HG02798 (cell line): ENCODE results near the gene STIM1.

Experiments used
- ATAC-seq: cut with Tn5 transposase; IDR thresholded peaks from one replicate; pipeline ENCODE4 v1.9.1; 2021; ENCODE audit warnings: mild to moderate bottlenecking; ENCODE audit not compliant: unreplicated experiment, poor library complexity

STIM1 gene

DNA sequence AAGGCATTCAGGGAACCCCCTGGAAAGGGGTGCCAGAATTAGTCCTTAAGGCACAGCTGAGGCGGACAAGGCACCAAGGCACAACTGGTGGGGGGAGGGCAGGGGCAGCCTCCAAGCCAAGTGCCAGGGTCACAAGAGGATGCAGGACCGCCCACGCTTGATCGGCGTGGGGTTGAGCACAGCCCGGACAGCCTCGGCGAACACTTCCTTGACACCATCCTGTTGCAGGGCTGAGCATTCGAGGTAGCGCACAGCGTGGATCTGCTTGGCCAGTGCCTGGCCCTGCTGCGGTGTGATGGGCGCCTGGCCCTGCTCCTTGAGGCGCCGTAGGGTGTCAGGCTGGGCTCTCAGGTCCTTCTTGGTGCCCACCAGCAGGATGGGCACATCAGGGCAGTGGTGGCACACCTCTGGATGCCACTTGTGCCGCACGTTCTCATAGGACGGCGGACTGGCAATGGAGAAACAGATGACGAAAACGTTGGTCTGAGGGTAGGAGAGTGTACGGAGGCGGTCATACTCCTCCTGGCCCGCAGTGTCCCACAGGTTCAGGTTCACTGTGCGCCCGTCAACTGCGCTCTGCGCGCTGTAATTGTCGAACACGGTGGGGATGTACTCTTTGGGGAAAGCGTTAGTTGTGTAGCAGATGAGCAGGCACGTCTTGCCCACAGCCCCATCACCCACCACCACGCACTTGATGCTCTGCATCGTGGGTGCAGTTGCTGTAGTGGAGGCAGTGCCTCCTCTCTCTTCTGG is 27.9 kb upstream of the STIM1 start:
- no peak for ATAC-seq

DNA sequence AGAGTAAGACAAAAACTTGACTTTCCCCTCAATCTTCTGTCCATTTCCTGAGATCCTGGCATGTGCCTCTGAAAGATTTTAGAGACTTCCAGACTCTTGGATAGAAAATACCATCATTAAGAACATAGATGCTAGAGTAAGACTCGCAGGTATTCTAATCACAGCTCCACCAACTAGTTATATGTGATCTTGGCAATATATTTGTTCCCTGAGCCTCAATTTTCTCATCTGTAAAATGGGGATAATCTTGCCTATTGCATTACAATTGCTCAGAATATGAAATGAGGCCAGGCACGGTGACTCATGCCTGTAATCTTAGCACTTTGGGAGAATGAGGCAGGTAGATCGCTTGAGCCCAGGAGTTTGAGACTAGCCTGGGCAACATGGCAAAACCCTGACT is 25.4 kb upstream of the STIM1 start:
- ATAC-seq = no peak

DNA sequence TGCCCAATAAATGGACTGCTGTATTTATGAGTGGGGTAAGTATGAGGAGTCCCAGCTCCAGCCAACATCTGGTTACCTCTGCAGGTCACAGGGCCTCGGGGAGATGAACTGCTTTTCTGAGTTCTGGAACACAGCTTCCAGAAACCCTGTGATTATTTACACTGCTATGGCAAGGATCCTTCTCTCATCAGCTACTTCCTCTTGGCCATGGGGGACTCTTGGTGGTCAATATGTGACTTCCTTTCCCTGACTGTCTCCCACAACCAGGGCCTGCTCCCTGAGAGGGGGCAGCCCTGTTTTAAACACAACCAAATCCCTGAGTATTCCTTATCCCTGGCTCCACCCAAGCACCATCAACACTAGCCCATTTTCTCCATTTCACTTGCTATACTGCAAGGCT is 24.7 kb upstream of the STIM1 start:
- no peak for ATAC-seq

DNA sequence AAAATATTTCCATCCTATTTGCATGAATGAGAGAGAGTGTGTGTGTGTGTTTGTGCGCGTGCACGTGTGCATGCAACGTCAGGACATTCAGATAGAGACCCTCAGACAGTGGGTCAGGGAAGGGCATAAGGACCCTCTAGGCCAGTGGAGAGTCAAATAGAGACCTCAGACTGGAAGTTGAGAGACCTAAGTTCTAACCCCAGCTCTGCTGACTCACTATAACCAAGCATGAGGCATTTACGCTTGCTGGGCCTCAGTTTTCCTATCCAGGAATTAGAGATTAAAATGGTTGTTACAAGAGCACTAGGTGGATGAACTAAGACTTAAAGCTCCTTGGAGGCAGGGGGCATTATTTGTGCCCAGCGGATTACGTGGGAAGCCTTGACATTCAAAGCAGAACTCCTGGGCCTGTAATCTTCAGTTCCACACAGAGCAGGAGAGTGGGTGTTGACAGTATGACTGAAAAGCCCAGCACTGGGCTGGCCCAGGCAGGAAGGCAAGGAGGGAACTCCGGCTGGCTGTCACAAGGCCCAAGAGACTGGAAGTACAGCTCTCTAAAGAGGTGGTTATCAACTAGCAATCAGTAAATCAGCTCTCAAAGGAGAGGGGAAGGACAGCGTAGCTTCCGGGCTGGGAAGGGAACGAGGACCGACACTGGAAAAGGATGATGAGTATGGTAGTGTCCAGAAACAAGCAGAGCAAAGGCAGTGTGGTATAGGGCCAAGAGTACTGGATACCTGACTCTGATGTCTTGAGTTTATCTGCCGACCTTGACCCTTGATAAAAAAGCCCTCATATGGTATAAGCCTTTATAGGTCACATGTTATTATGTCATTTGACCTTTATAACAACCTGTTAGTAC is 23.9 kb upstream of the STIM1 start:
- ATAC-seq = no peak

DNA sequence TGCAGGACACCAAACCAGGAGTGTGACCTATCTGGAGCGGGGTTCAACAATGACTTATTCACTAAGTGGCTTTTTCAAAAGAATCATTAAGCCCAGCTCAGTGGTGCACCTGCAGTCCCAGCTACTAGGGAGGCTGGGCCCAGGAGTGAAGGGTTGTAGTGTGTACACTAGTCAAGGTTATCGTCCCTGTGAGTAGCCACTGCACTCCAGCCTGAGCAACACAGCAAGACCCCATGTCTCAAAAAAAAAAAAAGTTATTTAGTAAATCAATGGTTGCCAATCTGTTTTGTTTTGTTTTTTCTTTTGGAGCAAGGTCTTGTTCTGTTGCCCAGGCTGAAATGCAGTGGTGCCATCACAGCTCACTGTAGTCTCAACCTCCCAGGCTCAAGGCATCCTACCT is 22.6 kb upstream of the STIM1 start:
- no peak for ATAC-seq

DNA sequence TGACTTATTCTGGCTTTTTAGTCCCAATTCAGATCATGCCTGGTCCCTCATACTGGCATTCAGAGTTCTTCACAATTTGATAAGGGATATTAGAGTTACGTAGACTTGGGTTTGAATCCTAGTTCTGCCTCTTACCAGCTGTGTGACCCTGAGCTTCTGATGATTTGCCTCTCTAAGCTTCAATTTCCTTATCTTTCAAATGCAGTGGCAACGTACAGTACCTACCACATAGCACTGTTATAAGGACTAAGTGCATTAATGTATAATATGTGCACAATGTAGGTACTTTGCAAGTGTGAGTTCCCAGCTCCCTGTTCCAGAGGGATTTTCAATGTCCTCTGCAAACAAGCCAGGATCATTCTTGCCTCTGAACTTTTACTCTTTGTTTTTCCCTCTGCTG is 22.0 kb upstream of the STIM1 start:
- ATAC-seq = no peak

DNA sequence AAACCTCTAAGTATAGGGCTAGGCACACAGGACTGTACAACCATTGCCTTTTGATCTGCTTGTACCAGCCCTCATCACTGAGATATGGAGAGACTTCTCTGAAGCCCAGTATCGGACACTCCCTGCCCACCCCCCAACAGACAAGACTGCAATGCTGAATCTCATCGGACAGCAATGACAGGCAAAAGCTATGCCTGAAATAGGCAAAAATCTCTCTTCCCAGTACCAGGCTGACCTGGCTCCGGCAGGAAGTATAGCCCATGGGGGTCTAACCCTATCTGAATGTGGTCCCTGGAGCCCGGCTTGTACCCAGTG is 21.2 kb upstream of the STIM1 start:
- ATAC-seq = no peak

DNA sequence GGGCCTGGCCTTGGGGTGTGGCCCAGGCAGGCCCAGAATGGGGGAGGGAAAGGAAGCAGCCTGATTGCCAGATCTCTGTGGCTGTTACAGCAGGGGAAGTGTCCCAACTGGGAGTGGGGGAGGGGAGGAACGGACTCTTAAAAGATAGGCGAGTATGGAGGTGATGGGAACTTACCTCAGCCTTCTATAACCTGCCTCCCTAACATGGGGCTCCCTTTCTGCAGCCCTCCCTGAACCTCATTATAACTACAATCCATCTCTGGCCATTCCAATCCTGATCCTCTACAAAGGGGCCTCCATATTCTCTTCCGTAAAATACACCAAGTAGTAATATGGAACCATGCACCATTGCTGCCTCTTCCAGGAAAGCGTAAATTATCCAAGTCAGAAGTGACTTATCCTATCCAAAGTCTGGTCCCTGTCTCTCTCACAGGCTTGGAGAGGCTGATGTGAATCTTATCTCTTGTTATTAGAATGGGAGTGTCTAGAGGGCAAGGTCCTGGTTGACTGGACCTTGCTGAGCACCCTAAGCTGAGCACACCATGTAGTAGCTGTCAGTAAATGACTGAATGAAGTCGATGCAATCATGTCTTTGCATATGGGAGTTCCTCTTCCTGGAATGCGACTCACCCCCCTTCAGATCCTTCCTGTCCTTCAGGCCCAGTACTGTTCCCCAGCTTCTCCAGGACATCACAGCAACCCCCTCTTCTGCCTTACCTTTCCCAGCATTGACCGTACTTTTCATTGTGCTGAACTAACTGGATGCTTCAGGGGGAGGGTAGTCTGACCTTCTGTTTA is 20.6 kb upstream of the STIM1 start:
- ATAC-seq = no peak

DNA sequence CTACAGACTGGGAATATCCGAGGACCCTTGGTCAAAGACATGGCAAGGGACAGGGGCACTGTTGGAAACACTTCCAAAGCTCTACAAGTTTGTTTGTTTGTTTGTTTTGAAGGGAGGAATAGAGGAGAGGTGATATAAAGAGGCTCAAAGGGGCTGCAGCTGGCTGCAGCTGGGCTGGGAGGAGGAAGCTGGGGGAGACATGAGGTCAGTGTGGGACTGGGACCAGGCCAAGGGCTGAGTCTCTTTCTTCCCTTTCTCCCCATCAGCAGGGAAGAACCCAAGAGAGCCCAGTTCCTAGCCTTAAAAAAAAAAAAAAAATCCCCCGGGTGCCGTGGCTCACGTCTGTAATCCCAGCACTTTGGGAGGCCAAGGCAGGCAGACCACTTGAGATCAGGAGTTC is 19.7 kb upstream of the STIM1 start:
- ATAC-seq = no peak

DNA sequence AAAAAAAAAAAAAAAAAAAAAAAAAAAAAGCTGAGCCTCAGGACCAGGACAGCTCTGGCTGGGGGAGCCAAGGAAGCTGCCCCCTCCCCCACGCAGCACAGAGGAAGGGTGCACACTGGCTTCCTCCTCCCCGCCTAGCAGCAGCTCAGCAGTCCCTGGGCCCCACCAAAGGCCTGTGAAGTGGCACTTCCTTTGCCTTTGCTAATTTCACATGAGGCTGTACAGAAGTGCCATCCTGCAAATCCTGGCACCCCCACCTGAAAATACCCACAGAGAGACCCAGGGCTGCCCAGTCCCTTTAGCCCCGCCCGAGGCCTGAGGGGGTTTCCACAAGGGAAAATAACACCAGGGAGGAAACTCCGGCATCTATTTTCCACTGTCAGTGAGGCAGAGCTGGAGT is 18.6 kb upstream of the STIM1 start:
- ATAC-seq = no peak

DNA sequence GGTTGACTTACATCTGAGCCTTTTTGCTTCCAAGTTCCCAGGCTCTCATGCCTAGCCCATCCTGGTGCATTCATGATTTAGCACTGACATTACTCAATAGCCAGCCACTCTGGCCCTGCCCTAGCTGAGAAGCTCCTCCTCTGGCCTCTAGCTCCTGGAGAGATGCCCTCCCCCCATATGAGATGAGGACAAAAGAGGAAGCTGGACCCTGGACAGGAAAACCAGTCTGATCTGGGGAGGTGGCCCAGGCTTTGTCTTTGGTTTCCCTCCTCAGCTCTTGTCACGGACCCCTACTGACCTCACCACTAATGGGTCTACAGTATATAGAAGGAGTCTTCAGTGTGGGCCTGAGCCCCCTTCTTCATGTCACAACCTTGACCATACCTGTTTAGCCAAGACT is 17.7 kb upstream of the STIM1 start:
- ATAC-seq = no peak

DNA sequence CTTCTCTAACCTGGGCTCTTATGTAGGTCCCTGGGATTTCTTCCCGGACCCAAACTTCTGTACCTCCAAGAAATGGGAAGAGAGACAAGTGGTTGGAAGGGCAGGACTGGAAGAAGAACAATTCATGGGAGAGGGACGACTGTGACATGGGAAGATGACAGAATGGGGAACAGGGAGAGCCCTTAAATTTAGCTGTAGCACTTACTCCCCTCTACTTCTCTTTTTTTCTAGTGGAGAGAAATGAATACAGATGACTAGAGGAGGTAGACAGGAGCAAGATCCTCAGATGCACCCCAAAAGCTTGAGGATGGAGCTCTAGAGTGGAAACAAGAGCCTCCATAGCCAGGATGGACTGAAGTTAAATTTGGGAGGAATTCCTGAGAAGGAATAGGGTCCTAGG is 17.0 kb upstream of the STIM1 start:
- ATAC-seq = no peak

DNA sequence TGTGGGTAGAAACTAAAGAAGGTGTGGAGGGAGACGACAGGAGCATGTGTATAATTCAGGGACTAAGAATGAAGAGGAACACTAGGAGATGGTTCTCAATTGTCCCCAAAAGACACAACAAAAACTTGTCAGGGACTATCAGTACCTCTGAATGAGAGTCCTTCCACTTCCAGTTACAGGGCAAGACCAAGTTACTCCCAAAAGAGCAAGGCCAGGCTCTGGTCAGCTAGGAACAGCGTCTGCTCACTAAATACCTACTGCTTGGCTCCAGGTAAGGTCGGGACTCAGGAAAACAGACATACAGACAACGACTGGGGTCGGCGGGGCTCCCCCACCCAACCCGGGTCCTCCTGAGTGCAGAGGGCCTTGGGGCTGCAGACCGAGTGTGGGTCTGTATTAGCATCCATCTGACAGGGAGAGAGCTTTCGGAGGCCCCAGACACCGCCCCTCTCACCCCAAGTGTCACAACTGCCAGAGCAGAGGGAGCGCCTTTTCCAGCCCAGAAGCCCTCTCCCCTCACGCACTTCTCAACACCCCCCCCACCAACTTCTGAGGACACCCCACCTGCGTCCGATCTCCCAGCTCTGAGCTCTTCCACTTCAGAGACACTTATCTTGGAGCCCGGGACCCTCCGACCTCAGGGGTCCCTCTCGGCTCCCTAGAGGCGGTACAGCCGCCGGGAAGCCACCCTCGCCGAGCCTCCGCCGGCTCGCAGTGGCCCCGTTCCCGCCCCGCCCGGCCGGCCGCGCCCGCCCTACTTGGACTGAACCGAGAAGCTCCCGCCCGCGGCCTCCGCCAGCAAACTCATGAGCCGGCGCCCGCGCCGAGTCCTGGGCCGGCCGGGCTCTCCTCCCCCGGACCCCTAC is 15.2 kb upstream of the STIM1 start:
- ATAC-seq = no peak

DNA sequence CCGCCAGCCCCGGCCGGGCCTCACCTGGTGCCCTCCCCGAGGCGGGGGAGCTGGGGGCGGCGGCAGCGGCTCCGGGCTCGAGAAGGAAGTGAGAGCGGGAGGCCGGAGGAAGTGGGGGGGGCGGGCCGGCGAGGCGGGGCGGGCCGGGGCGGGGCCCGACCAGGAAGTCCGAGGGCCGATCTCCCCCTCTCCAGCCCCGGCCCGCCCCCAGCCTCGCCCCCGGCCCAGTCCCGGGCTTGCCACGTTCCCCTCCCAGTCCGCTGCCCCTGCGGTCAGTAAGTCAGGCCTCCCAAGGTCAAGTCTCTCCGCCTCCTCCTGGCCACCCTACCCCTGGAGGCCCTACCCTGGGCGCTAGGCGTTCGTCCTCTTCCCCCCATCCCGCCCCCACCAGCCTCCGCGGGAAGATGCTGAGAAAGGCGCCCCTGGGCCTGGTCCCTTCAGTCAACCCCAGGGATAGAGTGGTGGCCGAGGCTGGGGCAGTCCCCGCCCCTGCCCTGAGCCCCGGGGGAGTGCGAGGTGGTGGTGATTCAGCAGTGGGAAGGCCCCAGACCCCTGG is 14.5 kb upstream of the STIM1 start, which contains the start of gene RHOG:
RHOG (minus strand) TSS at position 90 of the 556 bp plus-strand sequence. CDS start 12,821 bp downstream, outside the sequence.
- peak; percentile 49 for ATAC-seq

DNA sequence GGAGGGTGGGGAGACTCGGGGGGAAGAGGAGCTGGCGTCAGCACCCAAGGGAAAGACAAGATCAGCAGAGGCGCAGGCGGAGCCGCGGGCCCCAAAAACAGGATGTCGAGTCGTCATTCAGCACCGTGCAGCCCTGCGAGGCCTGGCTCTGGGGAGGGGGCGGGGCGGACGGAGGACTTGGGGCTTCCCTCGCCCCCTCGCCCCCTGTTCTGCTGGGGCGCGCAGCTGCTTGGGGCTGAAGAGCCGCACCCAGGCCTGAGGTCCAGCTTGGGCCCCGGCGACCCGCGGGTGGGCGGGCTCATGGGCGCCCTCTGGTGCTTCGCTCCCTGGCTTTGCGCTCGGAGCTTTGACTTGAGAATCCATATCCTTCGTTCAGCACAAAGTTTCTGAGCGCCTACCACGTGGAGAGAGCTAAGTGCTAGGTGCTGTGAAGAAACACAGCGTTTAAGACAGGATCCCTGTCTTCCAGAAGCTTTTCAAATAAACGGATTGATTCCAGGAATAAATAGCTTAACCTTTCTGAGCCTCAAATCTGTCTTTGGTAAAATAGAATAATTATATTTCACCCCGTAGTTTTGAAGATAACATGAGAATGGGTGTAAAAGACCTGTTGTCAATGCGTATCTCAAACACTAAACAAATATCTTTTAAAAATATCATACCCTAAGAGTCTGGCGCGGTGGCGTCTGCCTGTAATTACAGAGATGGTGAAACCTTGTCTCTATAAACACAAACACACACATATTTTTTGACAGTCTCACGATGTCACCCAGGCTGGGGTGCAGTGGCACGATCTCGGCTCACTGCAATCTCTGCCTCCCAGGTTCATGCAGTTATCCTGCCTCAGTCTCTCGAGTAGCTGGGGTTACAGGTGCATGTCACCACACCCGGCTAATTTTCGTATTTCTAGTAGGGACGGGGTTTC is 13.8 kb upstream of the STIM1 start:
- ATAC-seq = peak; percentile 66

DNA sequence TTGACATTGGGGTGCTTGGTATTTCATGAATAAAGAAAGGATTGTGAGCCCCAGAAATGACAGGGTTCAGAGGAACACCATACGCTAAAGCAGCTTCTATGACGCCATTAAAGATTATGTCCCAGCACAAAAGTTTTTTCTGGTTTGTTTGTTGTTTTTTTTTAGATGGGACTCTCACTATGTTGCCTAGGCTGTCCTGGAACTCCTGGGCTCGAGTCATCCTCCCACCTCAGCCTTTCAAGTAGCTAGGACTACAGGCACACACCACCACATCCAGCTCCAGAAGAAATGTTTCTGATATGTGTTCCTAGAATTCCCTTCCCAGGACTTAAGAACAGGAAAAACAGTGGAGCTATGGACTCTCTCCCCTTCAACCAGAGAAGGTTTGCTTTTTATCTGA is 12.1 kb upstream of the STIM1 start:
- no peak for ATAC-seq

DNA sequence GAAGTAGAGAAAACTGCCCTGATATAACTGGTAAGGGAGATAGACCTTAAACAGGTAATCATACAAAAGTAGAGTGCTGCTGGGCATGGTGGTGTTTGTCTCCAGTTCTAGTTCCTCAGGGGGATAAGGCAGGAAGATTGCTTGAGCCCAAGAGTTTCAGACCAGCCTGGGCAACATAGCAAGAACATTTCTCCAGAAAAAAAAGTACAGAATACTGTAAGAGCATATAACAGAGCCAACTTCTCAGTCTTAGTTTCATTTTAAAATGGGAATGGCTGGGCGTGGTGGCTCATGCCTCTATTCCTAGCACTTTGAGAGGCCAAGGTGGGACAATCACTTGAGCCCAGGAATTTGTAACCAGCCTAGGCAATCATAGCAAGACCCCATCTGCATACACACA is 10.2 kb upstream of the STIM1 start:
- no peak for ATAC-seq

DNA sequence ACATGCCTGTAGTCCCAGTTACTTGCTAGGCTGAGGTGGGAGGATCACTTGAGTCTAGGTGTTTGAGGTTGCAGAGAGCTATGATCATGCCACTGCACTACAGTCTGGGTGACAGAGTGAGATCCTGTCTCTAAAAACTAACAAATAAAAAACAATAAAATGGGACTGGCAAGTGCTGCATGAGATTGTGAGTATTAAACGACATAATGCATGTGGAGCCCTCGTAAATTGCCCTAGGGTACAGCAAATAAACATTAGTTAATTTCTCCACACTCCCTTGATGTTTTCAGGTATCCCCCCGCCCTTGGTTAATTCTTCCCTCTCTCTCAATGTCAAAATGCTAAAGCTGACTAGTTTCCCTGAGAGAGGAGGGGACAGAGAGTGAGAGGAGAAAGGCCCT is 9.8 kb upstream of the STIM1 start:
- no peak for ATAC-seq
